HepG2 (cell line): Measurements from ENCODE around the gene HIPK3. TPM values are rescaled to one million over a fixed set of nuclear protein-coding genes. Genes with fewer than 3 reads are reported as not detected.

Experiments used
- ATAC-seq: fragments of 200-7000 bp; cut with Tn5 transposase; 3 replicates; pipeline ENCODE4 v1.9.1; 2020; ENCODE audit warnings: mild to moderate bottlenecking, moderate library complexity
- BruUV-seq: library from RNA; stranded (reverse); fragments of 400-500 nt; replicated peaks from 2 replicates; lab custom pipeline; 2021; lab: Mats Ljungman, UMichigan
- CTCF ChIA-PET: fragments of 300-600 bp; formaldehyde crosslinking; extraction: SDS; loops from one replicate; lab custom pipeline; 2021; ENCODE audit warnings: low total read pairs, inconsistent platforms, low intra/inter-chr PET ratio; lab: Yijun Ruan, JAX
- POLR2A ChIA-PET: fragments of 350-600 bp; sonication (Branson Sonifier 250); formaldehyde crosslinking; loops from one replicate; lab custom pipeline; 2020; ENCODE audit warnings: antibody characterized with exemption, inconsistent platforms; lab: Yijun Ruan, JAX
- DNase-seq: peaks from one replicate; pipeline ENCODE4 v3.0.0-alpha.2; 2015; ENCODE audit warnings: low spot score
- FAIRE-seq: peaks from 3 replicates; lab custom pipeline; 2011; peaks lifted over from hg19 to GRCh38; lab: Jason Lieb, UNC
- H2AFZ ChIP-seq: one replicate; pipeline ENCODE4 v1.6.1; 2011; ENCODE audit warnings: low read length, inconsistent platforms
- H3K27ac ChIP-seq: fragments of 300-600 bp; 3 replicates; pipeline ENCODE4 v1.8.0; 2011; ENCODE audit warnings: mixed run types, mild to moderate bottlenecking, mixed read lengths, low read length, inconsistent platforms; ENCODE audit not compliant: insufficient read depth; ENCODE audit errors: extremely low read length
- H3K27me3 ChIP-seq, 2 experiments: fragments of 200-600 bp in 1 of 2; 2 replicates in 1 of 2; 3 replicates in 1 of 2; pipeline versions ENCODE4 v1.6.0 to v1.8.0; 2011; ENCODE audit warnings: low read length in 2 of 2, mild to moderate bottlenecking in 2 of 2, moderate library complexity in 2 of 2, inconsistent platforms in 1 of 2; ENCODE audit not compliant: insufficient read depth in 2 of 2, control insufficient read depth in 1 of 2
- H3K36me3 ChIP-seq, 2 experiments: fragments of 200-600 bp in 1 of 2; replicated peaks in 1 of 2; 2 replicates in 1 of 2; 3 replicates in 1 of 2; pipeline versions ENCODE4 v1.5.1 to v1.8.0; 2011; ENCODE audit warnings: low read length in 2 of 2, inconsistent platforms in 1 of 2; ENCODE audit not compliant: insufficient read depth in 2 of 2, control insufficient read depth in 1 of 2
- H3K4me1 ChIP-seq: 2 replicates; pipeline ENCODE4 v1.5.1; 2012; ENCODE audit warnings: low read length, inconsistent platforms; ENCODE audit not compliant: insufficient read depth
- H3K4me2 ChIP-seq: 2 replicates; pipeline ENCODE4 v1.6.0; 2011; ENCODE audit warnings: low read depth, low read length, inconsistent platforms
- H3K4me3 ChIP-seq, 3 experiments: fragments of 200-600 bp in 1 of 3; sonication (generic), shearing (Covaris generic) in 1 of 3; replicated peaks in 1 of 3; 2 replicates each; pipeline ENCODE4 v1.5.1; 2011 to 2016; ENCODE audit warnings: low read length in 3 of 3, inconsistent platforms in 2 of 3, low read depth in 2 of 3, mild to moderate bottlenecking in 2 of 3, control low read depth in 1 of 3, mixed read lengths in 1 of 3; ENCODE audit not compliant: insufficient read depth in 1 of 3
- H3K79me2 ChIP-seq: one replicate; pipeline ENCODE4 v1.6.1; 2011; ENCODE audit warnings: low read length, inconsistent platforms; ENCODE audit not compliant: insufficient read depth
- H3K9ac ChIP-seq: 2 replicates; pipeline ENCODE4 v1.6.0; 2011; ENCODE audit warnings: mild to moderate bottlenecking, low read depth, low read length, inconsistent platforms; ENCODE audit not compliant: insufficient read depth
- H3K9me3 ChIP-seq: 2 replicates; pipeline ENCODE4 v1.5.1; 2012; ENCODE audit warnings: mild to moderate bottlenecking, low read length
- H4K20me1 ChIP-seq: 2 replicates; pipeline ENCODE4 v1.6.0; 2011; ENCODE audit warnings: inconsistent platforms, mild to moderate bottlenecking, low read length, moderate library complexity; ENCODE audit not compliant: insufficient read depth
- HNRNPL ChIP-seq: fragments of 200-400 bp; formaldehyde crosslinking; IDR thresholded peaks from 2 replicates; pipeline ENCODE4 v1.6.1; 2017; ENCODE audit warnings: mild to moderate bottlenecking, low read depth, low read length
- KDM6A ChIP-seq: IDR thresholded peaks from 2 replicates; pipeline ENCODE4 v1.6.1; 2016; ENCODE audit warnings: low read depth
- RARA ChIP-seq: IDR thresholded peaks from 2 replicates; pipeline ENCODE4 v1.6.1; 2016; ENCODE audit warnings: missing genetic modification reagents, missing compliant biosample characterization
- RFXANK ChIP-seq: IDR thresholded peaks from 2 replicates; pipeline ENCODE4 v1.6.1; 2016
- TBX2 ChIP-seq: sonication (generic); formaldehyde crosslinking; IDR thresholded peaks from 2 replicates; pipeline ENCODE4 v1.5.0; 2020; ENCODE audit warnings: missing genetic modification reagents, mild to moderate bottlenecking, borderline replicate concordance
- ZBTB2 ChIP-seq: sonication (generic); formaldehyde crosslinking; IDR thresholded peaks from 2 replicates; pipeline ENCODE4 v1.8.0; 2022; ENCODE audit warnings: low read depth, missing genetic modification reagents
- ZBTB7B ChIP-seq: sonication (generic); formaldehyde crosslinking; IDR thresholded peaks from 2 replicates; pipeline ENCODE4 v1.4.0; 2020; ENCODE audit warnings: missing genetic modification reagents
- ZNF24 ChIP-seq: fragments of 450-650 bp; IDR thresholded peaks from 2 replicates; pipeline ENCODE4 v1.6.1; 2017; ENCODE audit warnings: antibody characterized with exemption, mild to moderate bottlenecking
- ZNF607 ChIP-seq: sonication (generic); formaldehyde crosslinking; IDR thresholded peaks from 2 replicates; pipeline ENCODE4 v1.5.1; 2020; ENCODE audit warnings: missing genetic modification reagents, mild to moderate bottlenecking, borderline replicate concordance
- WGBS: methylation state at CpG from one replicate; pipeline ENCODE4 v1.1.6; 2017; ENCODE audit warnings: low lambda C conversion rate; 5-methylcytosine and 5-hydroxymethylcytosine counted together
- in situ Hi-C: cut with HindIII; loops from 2 replicates; pipeline ENCODE4 v1.10.0; 2017; ENCODE audit warnings: low pct_unique_long_range_greater_than_20kb; ENCODE audit not compliant: extremely low pct_ligation_motif_present
- intact Hi-C: fragments of 100-400 bp; cut with micrococcal nuclease; formaldehyde crosslinking; loops from one replicate; pipeline ENCODE4 v1.10.0; 2022; ENCODE audit not compliant: unreplicated experiment
- polyA plus RNA-seq, 8 experiments: library from polyadenylated mRNA; depleted of rRNA in 3 of 8; stranded (reverse) in 7 of 8; unstranded in 1 of 8; fragments of >200 nt; fragmentation: Illumina TruSeq in 4 of 8; extraction: Trizol in 4 of 8; gene quantifications; 2 replicates each; pipeline versions ENCODE4 v1.2.1 to v1.2.3, GENCODE V29; 2011 to 2016; ENCODE audit warnings: low read depth in 4 of 8, missing spikeins in 1 of 8, mixed read lengths in 1 of 8; ENCODE audit not compliant: insufficient read depth in 1 of 8
- total RNA-seq, 5 experiments: library from RNA; depleted of rRNA; stranded (reverse); fragments of >200 nt; fragmentation: Illumina TruSeq; extraction: Trizol; gene quantifications; 2 replicates each; pipeline ENCODE4 v1.2.3, GENCODE V29; 2016; ENCODE audit warnings: low read depth in 1 of 5
- TF ChIP-seq, protein P1 (sequence below): sonication (generic); formaldehyde crosslinking; IDR thresholded peaks from 2 replicates; pipeline ENCODE4 v1.9.0; 2021; ENCODE audit warnings: missing genetic modification reagents, mild to moderate bottlenecking, borderline replicate concordance
- TF ChIP-seq, protein P2 (sequence below): sonication (generic); formaldehyde crosslinking; IDR thresholded peaks from 2 replicates; pipeline ENCODE4 v1.4.0; 2020; ENCODE audit warnings: missing genetic modification reagents, borderline replicate concordance

The HIPK3 gene
- total and polyA plus RNA-seq, 2 of the 13 experiments (the other 11 are each of a cell fraction or from before 2014, with no cell fraction given) = 20.5 to 44.3 TPM

GRCh38 chr11:33268945-33269540 is 11.9 kb downstream of the HIPK3 start:
- Histone ChIP-seq H3K36me3 (no peaks in the 10 kb centered on the region), H3K9ac (no peak overlapping the region), H3K4me3 (no peak overlapping the region), H4K20me1 (peaks cover 27% of the 10 kb centered on the region), H2AFZ (no peak overlapping the region), H3K79me2 (peaks cover 86% of the 10 kb centered on the region), H3K27me3 (no peaks in the 10 kb centered on the region), H3K4me1 (peaks cover 42% of the 10 kb centered on the region), H3K9me3 (no peaks in the 10 kb centered on the region), H3K4me2 (no peak overlapping the region), H3K27ac (no peak overlapping the region)
- 79% methylated on average over 4 of the region's 4 CpGs for WGBS
- ChIA-PET POLR2A (no interaction called here), CTCF (no interaction called here)
- intact Hi-C loops = loop anchor here (10.0 kb wide), 1 partner anchor 426 kb away; no protein-coding TSS in a partner anchor
- BruUV-seq = no TSS peak
- DNase-seq = no peak
- no peak for FAIRE-seq
- TF ChIP-seq, protein P1, sequence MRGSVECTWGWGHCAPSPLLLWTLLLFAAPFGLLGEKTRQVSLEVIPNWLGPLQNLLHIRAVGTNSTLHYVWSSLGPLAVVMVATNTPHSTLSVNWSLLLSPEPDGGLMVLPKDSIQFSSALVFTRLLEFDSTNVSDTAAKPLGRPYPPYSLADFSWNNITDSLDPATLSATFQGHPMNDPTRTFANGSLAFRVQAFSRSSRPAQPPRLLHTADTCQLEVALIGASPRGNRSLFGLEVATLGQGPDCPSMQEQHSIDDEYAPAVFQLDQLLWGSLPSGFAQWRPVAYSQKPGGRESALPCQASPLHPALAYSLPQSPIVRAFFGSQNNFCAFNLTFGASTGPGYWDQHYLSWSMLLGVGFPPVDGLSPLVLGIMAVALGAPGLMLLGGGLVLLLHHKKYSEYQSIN (CRISPR knock-in tag) = no peak
- TF ChIP-seq ZNF607 (CRISPR knock-in tag) = no peak
- TF ChIP-seq ZNF24 = no peak
- no peak for TF ChIP-seq ZBTB2 (CRISPR knock-in tag)
- no peak for TF ChIP-seq RARA
- TF ChIP-seq TBX2 (CRISPR knock-in tag) = no peak
- no peak for TF ChIP-seq KDM6A
- no peak for TF ChIP-seq RFXANK (CRISPR knock-in tag)
- TF ChIP-seq ZBTB7B (CRISPR knock-in tag) = no peak
- TF ChIP-seq, protein P2, sequence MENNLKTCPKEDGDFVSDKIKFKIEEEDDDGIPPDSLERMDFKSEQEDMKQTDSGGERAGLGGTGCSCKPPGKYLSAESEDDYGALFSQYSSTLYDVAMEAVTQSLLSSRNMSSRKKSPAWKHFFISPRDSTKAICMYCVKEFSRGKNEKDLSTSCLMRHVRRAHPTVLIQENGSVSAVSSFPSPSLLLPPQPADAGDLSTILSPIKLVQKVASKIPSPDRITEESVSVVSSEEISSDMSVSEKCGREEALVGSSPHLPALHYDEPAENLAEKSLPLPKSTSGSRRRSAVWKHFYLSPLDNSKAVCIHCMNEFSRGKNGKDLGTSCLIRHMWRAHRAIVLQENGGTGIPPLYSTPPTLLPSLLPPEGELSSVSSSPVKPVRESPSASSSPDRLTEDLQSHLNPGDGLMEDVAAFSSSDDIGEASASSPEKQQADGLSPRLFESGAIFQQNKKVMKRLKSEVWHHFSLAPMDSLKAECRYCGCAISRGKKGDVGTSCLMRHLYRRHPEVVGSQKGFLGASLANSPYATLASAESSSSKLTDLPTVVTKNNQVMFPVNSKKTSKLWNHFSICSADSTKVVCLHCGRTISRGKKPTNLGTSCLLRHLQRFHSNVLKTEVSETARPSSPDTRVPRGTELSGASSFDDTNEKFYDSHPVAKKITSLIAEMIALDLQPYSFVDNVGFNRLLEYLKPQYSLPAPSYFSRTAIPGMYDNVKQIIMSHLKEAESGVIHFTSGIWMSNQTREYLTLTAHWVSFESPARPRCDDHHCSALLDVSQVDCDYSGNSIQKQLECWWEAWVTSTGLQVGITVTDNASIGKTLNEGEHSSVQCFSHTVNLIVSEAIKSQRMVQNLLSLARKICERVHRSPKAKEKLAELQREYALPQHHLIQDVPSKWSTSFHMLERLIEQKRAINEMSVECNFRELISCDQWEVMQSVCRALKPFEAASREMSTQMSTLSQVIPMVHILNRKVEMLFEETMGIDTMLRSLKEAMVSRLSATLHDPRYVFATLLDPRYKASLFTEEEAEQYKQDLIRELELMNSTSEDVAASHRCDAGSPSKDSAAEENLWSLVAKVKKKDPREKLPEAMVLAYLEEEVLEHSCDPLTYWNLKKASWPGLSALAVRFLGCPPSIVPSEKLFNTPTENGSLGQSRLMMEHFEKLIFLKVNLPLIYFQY = no peak
- TF ChIP-seq HNRNPL = no peak
- in situ Hi-C loops = no loop called here
- no peak for ATAC-seq
